ENCODE measurements around the gene SLC4A7. TPM values are rescaled to one million over a fixed set of nuclear protein-coding genes. Genes with fewer than 3 reads are reported as not detected.
"Not testable (repeated sequence)": the region's sequence is repeated elsewhere in the genome, so short reads cannot be mapped to it uniquely, and the experiment has no call there.

Gene SLC4A7
- total RNA-seq, 1 experiment from 2014 or later: 37.9 TPM

- no peak for DNase-seq (ENCODE audit: low read depth)
These were observed 4.6 kb upstream of the SLC4A7 start for GRCh38 chr3:27488821-27489220.

- DNase-seq (ENCODE audit: low read depth): no peak
These were observed 3.2 kb upstream of the SLC4A7 start for GRCh38 chr3:27487383-27487782.

DNA sequence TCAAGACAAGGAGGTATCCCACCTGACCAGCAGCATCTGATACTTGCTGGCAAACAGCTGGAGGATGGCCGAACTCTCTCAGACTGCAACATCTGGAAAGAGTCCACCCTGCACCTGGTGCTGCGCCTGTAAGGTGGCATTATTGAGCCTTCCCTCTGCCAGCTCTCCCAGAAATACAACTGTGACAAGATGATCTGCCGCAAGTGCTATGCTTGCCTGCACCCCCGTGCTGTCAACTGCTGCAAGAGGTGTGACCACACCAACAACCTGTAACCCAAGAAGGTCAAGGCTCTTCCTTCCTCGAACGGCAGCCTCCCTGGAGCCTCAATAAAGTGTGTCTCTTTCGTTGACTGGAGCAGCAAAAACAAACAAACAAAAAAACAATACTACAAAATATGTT, 2.2 kb upstream of the SLC4A7 start:
- no peak for DNase-seq (ENCODE audit: low read depth)

DNA sequence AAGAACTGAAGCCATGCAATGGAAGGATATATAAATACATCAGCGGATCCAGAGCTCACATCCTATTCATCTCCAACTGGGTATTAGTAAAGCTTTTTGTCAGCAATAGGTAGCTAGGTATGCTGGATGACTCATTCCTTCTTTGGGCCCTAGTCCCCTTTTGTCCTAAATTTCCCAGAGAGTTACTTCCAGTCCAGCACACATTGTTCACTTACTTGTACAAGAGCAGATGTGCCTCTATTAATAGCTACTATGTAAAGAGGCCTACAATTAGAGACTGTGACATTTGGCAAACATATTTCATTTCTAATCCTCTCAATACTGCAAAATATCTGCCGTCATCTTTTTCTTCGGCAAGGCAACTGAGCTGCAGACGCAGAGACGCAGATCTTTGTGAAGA, 1.7 kb upstream of the SLC4A7 start:
- no peak for DNase-seq (ENCODE audit: low read depth)

DNA sequence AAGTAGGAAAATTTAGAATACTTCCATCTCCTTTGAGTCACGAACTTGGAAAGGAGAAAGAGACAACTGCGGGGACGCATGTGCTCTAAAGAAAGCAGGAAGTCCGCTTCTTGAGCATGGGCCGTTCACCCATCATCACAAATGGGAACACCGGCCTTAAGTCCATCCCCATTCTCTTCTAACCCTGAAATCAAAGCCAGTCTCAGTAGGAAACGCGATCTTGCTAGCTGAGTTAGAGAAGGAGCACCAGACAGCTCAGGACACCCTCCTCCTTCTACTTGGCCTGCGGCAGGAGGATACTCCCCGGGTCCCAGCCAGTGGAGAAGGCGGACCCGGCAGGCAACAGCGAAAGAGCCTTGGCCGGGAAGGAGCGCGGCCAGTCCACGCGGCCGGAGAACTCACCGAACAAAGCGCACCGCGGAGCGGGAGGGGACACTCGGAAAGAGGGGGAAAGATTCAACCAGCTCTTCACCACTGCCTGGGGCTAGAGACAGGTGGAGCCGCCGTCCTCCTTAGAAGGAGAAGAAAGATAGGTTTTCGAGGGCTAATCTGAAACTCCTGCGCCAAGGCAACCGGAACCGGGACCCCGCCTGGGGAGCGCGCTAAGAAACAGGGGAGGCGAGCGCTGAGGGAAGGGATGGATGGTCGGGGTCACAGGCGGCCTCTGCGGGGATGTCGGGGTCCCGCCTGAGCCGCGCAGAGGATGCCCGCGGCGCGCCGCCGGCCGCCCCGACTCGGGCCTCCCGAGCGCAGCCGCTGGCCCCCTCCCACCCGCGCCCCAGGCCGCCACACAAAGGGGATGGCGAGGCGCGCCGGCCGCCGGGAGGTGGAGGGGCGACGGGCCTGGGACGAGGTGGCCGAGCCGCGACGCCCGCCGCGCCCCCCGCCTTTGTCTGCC, 818 bp downstream of the SLC4A7 start:
- DNase-seq (ENCODE audit: low read depth): peak; percentile 66

DNA sequence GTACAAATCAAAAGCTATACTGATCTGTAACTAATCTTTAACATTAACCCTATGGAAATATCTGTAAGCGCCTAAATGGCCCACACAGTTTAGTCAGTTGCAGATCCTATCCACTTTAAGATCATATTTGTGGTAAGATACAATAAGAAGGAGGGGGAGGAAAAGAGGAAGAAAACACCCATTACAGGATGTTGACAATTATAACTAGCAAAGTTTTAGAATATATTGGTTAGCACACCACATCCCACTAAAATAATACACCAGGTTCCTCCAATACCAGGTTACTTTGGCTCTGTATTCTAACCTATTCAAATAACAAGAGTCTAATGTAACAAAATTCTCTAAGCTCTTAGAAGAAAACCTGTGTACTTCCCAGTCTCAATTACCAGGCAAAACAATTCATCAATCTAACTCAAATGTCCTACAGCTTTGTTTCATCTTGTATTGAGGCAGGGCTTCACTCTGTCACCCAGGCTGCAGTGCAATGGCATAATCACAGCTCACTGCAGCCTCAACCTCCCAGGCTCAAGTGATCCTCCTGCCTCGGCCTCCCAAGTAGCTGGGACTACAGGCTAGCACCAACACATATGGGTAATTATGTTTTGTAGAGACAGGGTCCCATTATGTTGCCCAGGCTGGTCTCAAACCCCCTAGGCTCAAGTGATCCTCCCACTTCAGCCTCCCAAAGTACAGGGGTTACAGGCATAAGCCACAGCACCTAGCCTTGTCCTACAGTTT, 4.2 kb downstream of the SLC4A7 start:
- DNase-seq (ENCODE audit: low read depth): no peak

DNA sequence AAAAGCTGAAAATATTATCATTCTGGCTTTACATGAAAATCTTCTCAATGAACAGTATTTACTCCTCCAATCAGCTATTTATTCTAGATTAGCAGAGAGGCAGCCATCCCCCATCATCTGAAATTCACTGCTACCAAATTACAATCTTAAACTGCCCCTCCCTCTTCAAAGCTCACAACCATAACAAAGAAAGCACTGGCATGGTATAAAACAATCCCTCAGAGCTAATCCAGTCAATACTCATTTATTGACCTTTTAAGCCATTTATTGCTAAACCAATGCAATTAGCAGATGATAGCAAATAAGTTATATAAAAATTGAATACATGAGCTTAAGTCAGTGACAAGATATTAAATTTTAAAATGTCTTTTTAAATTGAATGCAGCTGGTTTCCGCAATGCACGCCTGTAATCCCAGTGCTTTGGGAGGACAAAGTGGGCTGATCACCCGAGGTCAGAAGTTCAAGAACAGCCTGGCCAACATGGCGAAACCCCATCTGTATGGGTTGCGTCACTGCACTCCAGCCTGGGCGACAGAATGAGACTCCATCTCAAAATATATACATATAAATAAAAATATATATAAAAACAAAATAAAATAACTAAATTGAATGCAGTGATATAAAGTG, 12.1 kb downstream of the SLC4A7 start:
- no peak for DNase-seq (ENCODE audit: low read depth)

DNA sequence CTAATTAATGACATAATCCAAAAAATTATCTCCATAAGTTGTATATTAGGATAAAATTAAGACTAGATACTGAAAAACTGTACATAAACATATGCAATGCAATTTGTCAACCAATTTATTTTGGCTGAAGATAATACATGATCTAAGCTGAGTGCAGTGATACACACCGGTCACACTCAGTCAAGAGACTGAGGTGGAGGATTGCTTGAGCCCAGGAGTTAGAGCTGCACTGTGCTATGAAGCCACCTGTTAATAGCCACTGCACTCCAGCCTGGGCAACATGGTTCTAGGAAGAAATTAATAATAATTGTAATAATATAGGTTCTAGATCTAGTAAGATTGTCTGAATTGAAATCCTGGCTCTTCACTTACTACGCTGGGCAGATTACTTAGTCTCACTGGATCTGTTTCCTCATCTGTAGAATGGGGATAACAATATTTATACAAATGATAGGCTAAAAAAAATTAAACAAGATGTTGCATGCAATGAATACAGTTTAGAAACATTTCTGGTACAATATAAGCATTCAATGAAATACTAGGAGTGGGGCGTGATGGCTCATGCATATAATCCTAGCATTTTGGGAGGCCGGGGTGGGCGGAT, 15.8 kb downstream of the SLC4A7 start:
- DNase-seq (ENCODE audit: low read depth): no peak

DNA sequence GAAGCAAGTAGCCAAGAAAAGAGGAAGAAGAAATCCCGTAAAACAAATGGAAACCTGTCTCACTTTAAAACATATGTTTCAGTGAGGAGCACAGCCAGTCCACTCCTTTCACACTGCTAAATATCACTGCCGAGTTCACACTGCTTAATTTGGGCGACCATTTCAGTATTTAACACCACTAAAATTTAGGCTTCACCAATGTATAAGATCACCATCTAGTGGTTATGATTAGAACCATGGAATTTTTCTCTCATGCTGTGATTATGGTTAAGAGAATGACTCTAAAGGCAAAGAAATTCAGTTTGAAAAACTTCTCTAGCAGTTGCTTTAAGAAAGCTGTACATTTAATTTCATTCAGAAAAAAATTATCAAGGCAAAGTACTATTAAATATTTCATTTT, 16.6 kb downstream of the SLC4A7 start:
- peak; percentile 34 for DNase-seq (ENCODE audit: low read depth)

DNA sequence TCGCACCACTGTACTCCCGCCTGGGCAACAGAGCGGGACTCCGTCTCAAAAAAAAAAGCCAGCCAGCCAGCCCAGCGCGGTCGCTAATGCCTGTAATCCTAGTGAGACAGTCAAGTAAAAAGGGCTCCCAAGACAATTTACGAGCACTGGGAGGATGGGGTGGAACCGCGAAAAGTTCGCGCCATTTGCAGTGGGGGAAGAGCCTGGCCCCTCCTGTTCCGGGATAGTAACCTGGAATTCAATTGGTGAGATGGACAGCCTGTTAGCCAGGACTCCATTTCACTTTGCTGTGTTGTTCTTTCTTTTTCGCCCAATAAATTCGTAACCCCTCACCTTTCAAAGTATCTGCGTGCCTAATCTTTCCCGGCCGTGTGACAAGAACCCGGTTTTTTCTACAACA, 19.5 kb downstream of the SLC4A7 start:
- DNase-seq (ENCODE audit: low read depth): no peak

GRCh38 chr3:27462228-27462627, 22.0 kb downstream of the SLC4A7 start:
- no peak for DNase-seq (ENCODE audit: low read depth)

GRCh38 chr3:27458929-27459328, 25.3 kb downstream of the SLC4A7 start:
- no peak for DNase-seq (ENCODE audit: low read depth)

DNA sequence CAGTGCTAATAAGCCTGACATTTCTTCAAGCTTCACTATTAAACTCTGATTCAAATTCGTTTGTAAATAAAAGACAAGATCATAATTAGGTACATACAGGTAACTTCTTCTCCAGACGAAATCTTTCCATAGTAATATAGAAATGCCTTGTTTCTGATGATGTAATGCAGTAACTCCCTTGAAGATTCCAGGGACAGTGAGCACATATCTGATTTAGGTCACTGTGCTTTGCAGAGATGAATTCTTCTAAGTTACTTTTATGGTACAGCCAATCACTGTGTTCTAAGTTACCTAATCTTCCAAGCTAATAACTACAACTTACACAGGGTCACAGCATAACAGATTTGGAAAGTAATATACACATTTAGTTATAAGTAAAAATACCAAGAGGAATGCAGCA, 27.6 kb downstream of the SLC4A7 start:
- no peak for DNase-seq (ENCODE audit: low read depth)

GRCh38 chr3:27454914-27455313, 29.3 kb downstream of the SLC4A7 start:
- no peak for DNase-seq (ENCODE audit: low read depth)

- no peak for DNase-seq (ENCODE audit: low read depth)
These were observed 29.7 kb downstream of the SLC4A7 start for GRCh38 chr3:27454461-27454860.

GRCh38 chr3:27452368-27453090, 31.7 kb downstream of the SLC4A7 start:
- no peak for DNase-seq (ENCODE audit: low read depth)

GRCh38 chr3:27451842-27452241, 32.3 kb downstream of the SLC4A7 start:
- no peak for DNase-seq (ENCODE audit: low read depth)

- DNase-seq (ENCODE audit: low read depth): no peak
These were observed 32.9 kb downstream of the SLC4A7 start for GRCh38 chr3:27451251-27451650.

DNA sequence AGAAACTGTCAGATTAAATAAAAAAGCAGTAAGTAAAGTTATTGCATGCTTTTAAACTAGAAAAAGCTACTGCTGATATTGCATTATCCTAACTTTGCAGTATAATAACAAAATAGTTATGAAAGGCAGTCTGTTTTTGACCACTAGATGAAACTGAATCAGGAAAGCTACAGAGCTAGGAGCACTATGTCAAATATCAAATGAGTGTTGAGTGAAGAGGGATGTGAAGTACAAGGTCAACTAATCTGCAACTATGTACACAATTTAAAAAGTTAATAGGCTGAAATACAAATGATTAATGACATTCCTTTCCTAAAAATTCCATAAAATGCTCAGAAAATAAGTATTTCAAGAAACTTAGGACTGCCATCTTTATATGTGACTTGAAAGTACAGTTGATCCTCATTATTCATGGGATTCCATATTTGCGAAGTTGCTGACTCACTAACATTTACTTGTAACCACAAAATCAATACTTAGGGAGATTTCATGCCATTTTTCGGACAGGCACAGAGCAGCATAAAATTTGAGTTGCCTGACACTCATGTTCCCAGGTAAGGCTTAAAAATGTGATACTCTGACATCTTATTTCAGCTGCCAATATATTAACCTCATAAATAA, 34.5 kb downstream of the SLC4A7 start:
- no peak for DNase-seq (ENCODE audit: low read depth)

DNA sequence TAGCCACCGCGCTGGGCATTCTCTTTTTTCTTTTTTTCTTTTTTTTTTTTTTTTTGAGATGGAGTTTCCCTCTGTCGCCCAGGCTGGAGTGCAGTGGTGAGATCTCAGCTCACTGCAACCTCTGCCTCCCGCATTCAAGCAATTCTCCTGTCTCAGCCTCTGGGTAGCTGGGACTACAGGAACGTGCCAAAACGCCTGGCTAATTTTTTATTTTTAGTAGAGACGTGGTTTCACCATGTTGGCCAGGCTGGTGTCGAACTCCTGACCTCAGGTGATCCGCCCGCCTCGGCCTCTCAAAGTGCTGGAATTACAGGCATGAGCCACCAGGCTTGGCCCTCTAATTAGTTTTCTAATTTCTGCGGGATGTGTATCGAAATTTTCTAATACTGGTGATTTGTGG, 41.2 kb downstream of the SLC4A7 start:
- not testable (repeated sequence) for DNase-seq (ENCODE audit: low read depth)

GRCh38 chr3:27438352-27438751, 45.8 kb downstream of the SLC4A7 start:
- not testable (repeated sequence) for DNase-seq (ENCODE audit: low read depth)
